HepG2 (cell line): ENCODE measurements around the gene AARSD1. TPM values are rescaled to one million over a fixed set of nuclear protein-coding genes. Genes with fewer than 3 reads are reported as not detected.

ENCODE experiments used
- ELF4 ChIP-seq: sonication (generic); formaldehyde crosslinking; IDR thresholded peaks from 2 replicates; pipeline ENCODE4 v1.5.0; 2020; ENCODE audit warnings: missing genetic modification reagents, mild to moderate bottlenecking, moderate library complexity, borderline replicate concordance
- EZH2 ChIP-seq: conservative IDR thresholded peaks from 2 replicates; pipeline ENCODE4 v1.6.1; 2012; ENCODE audit warnings: mild to moderate bottlenecking, low read depth, low read length, moderate library complexity
- KLF12 ChIP-seq: sonication (generic); formaldehyde crosslinking; IDR thresholded peaks from 2 replicates; pipeline ENCODE4 v1.4.0; 2020; ENCODE audit warnings: missing genetic modification reagents, borderline replicate concordance
- MED1 ChIP-seq: sonication (generic); formaldehyde crosslinking; IDR thresholded peaks from 2 replicates; pipeline ENCODE4 v1.4.0; 2020; ENCODE audit warnings: missing genetic modification reagents
- MEIS2 ChIP-seq: sonication (generic); formaldehyde crosslinking; IDR thresholded peaks from 2 replicates; pipeline ENCODE4 v1.9.0; 2021; ENCODE audit warnings: mild to moderate bottlenecking, missing genetic modification reagents
- NFYB ChIP-seq: sonication (generic); formaldehyde crosslinking; IDR thresholded peaks from 2 replicates; pipeline ENCODE4 v1.4.0; 2020; ENCODE audit warnings: missing genetic modification reagents
- NR1H2 ChIP-seq: sonication (generic); formaldehyde crosslinking; IDR thresholded peaks from 2 replicates; pipeline ENCODE4 v1.8.1; 2022; ENCODE audit warnings: low read depth, missing genetic modification reagents, borderline replicate concordance
- POLR2A ChIP-seq, 2 experiments: IDR thresholded peaks; 2 replicates each; pipeline ENCODE4 v1.6.1; 2011; ENCODE audit warnings: low read depth in 2 of 2, low read length in 2 of 2, mild to moderate bottlenecking in 1 of 2, moderate library complexity in 1 of 2; ENCODE audit not compliant: insufficient read depth in 1 of 2
- SIX1 ChIP-seq: sonication (generic); formaldehyde crosslinking; IDR thresholded peaks from 2 replicates; pipeline ENCODE4 v1.4.0; 2020; ENCODE audit warnings: missing genetic modification reagents, borderline replicate concordance
- SRSF9 ChIP-seq: fragments of 200-400 bp; formaldehyde crosslinking; IDR thresholded peaks from 2 replicates; pipeline ENCODE4 v1.6.1; 2018; ENCODE audit warnings: borderline replicate concordance, mild to moderate bottlenecking, low read depth, low read length; ENCODE audit not compliant: insufficient read depth, poor library complexity, severe bottlenecking
- TBX2 ChIP-seq: sonication (generic); formaldehyde crosslinking; IDR thresholded peaks from 2 replicates; pipeline ENCODE4 v1.5.0; 2020; ENCODE audit warnings: missing genetic modification reagents, mild to moderate bottlenecking, borderline replicate concordance
- YEATS4 ChIP-seq: sonication (generic); formaldehyde crosslinking; IDR thresholded peaks from 2 replicates; pipeline ENCODE4 v1.4.0; 2020; ENCODE audit warnings: missing genetic modification reagents, borderline replicate concordance
- ZBTB1 ChIP-seq: sonication (generic); formaldehyde crosslinking; IDR thresholded peaks from 2 replicates; pipeline ENCODE4 v1.4.0; 2020; ENCODE audit warnings: missing genetic modification reagents, borderline replicate concordance
- ZNF264 ChIP-seq: sonication (generic); formaldehyde crosslinking; IDR thresholded peaks from 2 replicates; pipeline ENCODE4 v1.4.0; 2020; ENCODE audit warnings: missing genetic modification reagents
- ZNF34 ChIP-seq: sonication (generic); formaldehyde crosslinking; IDR thresholded peaks from 2 replicates; pipeline ENCODE4 v1.4.0; 2020; ENCODE audit warnings: mild to moderate bottlenecking, missing genetic modification reagents, borderline replicate concordance
- ZNF652 ChIP-seq: IDR thresholded peaks from 2 replicates; pipeline ENCODE4 v1.6.1; 2016; ENCODE audit warnings: low read depth, borderline replicate concordance
- ZNF670 ChIP-seq: sonication (generic); formaldehyde crosslinking; IDR thresholded peaks from 2 replicates; pipeline ENCODE4 v1.8.0; 2022; ENCODE audit warnings: mild to moderate bottlenecking, missing genetic modification reagents, borderline replicate concordance
- ZNF766 ChIP-seq: sonication (generic); formaldehyde crosslinking; IDR thresholded peaks from 2 replicates; pipeline ENCODE4 v1.5.0; 2020; ENCODE audit warnings: missing genetic modification reagents, borderline replicate concordance
- ZNF879 ChIP-seq: sonication (generic); formaldehyde crosslinking; IDR thresholded peaks from 2 replicates; pipeline ENCODE4 v1.8.1; 2023; ENCODE audit warnings: missing genetic modification reagents
- ZSCAN31 ChIP-seq: sonication (generic); formaldehyde crosslinking; IDR thresholded peaks from 2 replicates; pipeline ENCODE4 v1.5.0; 2020; ENCODE audit warnings: low read depth, mild to moderate bottlenecking, missing genetic modification reagents
- polyA plus RNA-seq, 8 experiments: library from polyadenylated mRNA; depleted of rRNA in 3 of 8; stranded (reverse) in 7 of 8; unstranded in 1 of 8; fragments of >200 nt; fragmentation: Illumina TruSeq in 4 of 8; extraction: Trizol in 4 of 8; gene quantifications; 2 replicates each; pipeline versions ENCODE4 v1.2.1 to v1.2.3, GENCODE V29; 2011 to 2016; ENCODE audit warnings: low read depth in 4 of 8, missing spikeins in 1 of 8, mixed read lengths in 1 of 8; ENCODE audit not compliant: insufficient read depth in 1 of 8
- total RNA-seq, 5 experiments: library from RNA; depleted of rRNA; stranded (reverse); fragments of >200 nt; fragmentation: Illumina TruSeq; extraction: Trizol; gene quantifications; 2 replicates each; pipeline ENCODE4 v1.2.3, GENCODE V29; 2016; ENCODE audit warnings: low read depth in 1 of 5
- TF ChIP-seq, protein P1 (sequence below): sonication (generic); formaldehyde crosslinking; IDR thresholded peaks from 2 replicates; pipeline ENCODE4 v1.8.1; 2023; ENCODE audit warnings: mild to moderate bottlenecking, missing genetic modification reagents, borderline replicate concordance
- TF ChIP-seq, protein P2 (sequence below), 2 experiments: sonication (generic) in 1 of 2; formaldehyde crosslinking in 1 of 2; IDR thresholded peaks; 2 replicates each; pipeline versions ENCODE4 v1.4.0 to v1.6.1; 2018 to 2020; ENCODE audit warnings: missing genetic modification reagents in 2 of 2, borderline replicate concordance in 1 of 2, low read depth in 1 of 2, mild to moderate bottlenecking in 1 of 2, missing biosample characterization in 1 of 2
- TF ChIP-seq, protein P3 (sequence below): sonication (generic); formaldehyde crosslinking; conservative IDR thresholded peaks from 2 replicates; pipeline ENCODE4 v1.4.0; 2020; ENCODE audit warnings: missing genetic modification reagents
- TF ChIP-seq, protein P4 (sequence below): sonication (generic); formaldehyde crosslinking; IDR thresholded peaks from 2 replicates; pipeline ENCODE4 v1.5.1; 2020; ENCODE audit warnings: missing genetic modification reagents, mild to moderate bottlenecking, borderline replicate concordance
- TF ChIP-seq, protein P5 (sequence below): sonication (generic); formaldehyde crosslinking; conservative IDR thresholded peaks from 2 replicates; pipeline ENCODE4 v1.4.0; 2020; ENCODE audit warnings: missing genetic modification reagents

The AARSD1 gene
- total and polyA plus RNA-seq, 2 of the 13 experiments (the other 11 are each of a cell fraction or from before 2014, with no cell fraction given), result 24.7 to 29.3 TPM

DNA sequence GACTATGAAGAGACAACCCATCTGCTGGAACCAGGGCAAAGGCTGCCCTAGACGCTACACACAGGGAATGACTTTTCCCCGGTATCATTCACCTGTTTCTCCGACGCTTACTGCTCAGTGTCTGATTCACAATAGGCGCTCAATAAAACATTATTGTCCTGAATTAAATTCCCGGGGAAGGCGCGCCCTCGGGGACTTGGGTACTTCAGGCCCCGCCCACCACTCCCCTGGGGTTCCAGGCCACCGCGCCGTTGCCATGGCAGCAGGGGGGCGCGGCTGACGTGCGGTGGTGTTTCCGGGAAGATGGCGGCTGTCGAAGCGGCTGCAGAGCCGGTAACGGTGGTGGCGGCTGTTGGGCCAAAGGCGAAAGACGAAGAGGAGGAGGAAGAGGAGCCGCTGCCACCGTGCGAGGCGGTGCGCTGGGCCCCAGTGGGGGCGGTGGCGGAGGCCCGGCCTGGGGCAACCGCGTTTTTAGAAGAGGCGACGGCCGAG lies 16.1 kb upstream of the AARSD1 start, which contains the start of gene RUNDC1 (continued):
- TF ChIP-seq ZNF879 (CRISPR knock-in tag), result no peak
- TF ChIP-seq KLF12 (CRISPR knock-in tag), result no peak
- TF ChIP-seq ZBTB1, result no peak
- TF ChIP-seq ZNF670 (CRISPR knock-in tag), result no peak; the same call in 1 of the 2 replicates
- no peak for TF ChIP-seq NFYB
- TF ChIP-seq MED1 (CRISPR knock-in tag), result no peak; the same call in 1 of the 2 replicates
- TF ChIP-seq POLR2A (IDR thresholded peaks at IDR 0.05; ENCODE audit: insufficient read depth in 1 of 2, low read depth in 2 of 2, low read length in 2 of 2), result peak in 1 of 2 experiments; percentile 64; a peak in 3 of 4 replicates
- TF ChIP-seq TBX2 (CRISPR knock-in tag), result no peak
- TF ChIP-seq, protein P1, sequence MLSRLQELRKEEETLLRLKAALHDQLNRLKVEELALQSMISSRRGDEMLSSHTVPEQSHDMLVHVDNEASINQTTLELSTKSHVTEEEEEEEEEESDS (CRISPR knock-in tag), result no peak
- no peak for TF ChIP-seq SIX1
- TF ChIP-seq, protein P2, sequence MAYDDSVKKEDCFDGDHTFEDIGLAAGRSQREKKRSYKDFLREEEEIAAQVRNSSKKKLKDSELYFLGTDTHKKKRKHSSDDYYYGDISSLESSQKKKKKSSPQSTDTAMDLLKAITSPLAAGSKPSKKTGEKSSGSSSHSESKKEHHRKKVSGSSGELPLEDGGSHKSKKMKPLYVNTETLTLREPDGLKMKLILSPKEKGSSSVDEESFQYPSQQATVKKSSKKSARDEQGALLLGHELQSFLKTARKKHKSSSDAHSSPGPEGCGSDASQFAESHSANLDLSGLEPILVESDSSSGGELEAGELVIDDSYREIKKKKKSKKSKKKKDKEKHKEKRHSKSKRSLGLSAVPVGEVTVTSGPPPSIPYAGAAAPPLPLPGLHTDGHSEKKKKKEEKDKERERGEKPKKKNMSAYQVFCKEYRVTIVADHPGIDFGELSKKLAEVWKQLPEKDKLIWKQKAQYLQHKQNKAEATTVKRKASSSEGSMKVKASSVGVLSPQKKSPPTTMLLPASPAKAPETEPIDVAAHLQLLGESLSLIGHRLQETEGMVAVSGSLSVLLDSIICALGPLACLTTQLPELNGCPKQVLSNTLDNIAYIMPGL (CRISPR knock-in tag; IDR thresholded peaks at IDR 0.05; ENCODE audit: borderline replicate concordance in 1 of 2, low read depth in 1 of 2), result peak; percentile 26 to 71; a peak in 2 of 4 replicates
- TF ChIP-seq NR1H2, result no peak
- TF ChIP-seq YEATS4, result peak; percentile 85; the same call in 1 of the 2 replicates
- TF ChIP-seq MEIS2, result no peak
- TF ChIP-seq ELF4 (CRISPR knock-in tag), result no peak; the same call in 1 of the 2 replicates
- TF ChIP-seq, protein P3, sequence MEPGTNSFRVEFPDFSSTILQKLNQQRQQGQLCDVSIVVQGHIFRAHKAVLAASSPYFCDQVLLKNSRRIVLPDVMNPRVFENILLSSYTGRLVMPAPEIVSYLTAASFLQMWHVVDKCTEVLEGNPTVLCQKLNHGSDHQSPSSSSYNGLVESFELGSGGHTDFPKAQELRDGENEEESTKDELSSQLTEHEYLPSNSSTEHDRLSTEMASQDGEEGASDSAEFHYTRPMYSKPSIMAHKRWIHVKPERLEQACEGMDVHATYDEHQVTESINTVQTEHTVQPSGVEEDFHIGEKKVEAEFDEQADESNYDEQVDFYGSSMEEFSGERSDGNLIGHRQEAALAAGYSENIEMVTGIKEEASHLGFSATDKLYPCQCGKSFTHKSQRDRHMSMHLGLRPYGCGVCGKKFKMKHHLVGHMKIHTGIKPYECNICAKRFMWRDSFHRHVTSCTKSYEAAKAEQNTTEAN (CRISPR knock-in tag), result no peak
- TF ChIP-seq, protein P4, sequence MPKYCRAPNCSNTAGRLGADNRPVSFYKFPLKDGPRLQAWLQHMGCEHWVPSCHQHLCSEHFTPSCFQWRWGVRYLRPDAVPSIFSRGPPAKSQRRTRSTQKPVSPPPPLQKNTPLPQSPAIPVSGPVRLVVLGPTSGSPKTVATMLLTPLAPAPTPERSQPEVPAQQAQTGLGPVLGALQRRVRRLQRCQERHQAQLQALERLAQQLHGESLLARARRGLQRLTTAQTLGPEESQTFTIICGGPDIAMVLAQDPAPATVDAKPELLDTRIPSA (CRISPR knock-in tag), result no peak
- no peak; the same call in 1 of the 2 replicates for TF ChIP-seq ZSCAN31 (CRISPR knock-in tag)
- TF ChIP-seq SRSF9, result no peak
- no peak for TF ChIP-seq ZNF652 (CRISPR knock-in tag)
- peak; percentile 38; the same call in 1 of the 2 replicates for TF ChIP-seq ZNF34 (CRISPR knock-in tag)
- no peak for TF ChIP-seq EZH2
- TF ChIP-seq, protein P5, sequence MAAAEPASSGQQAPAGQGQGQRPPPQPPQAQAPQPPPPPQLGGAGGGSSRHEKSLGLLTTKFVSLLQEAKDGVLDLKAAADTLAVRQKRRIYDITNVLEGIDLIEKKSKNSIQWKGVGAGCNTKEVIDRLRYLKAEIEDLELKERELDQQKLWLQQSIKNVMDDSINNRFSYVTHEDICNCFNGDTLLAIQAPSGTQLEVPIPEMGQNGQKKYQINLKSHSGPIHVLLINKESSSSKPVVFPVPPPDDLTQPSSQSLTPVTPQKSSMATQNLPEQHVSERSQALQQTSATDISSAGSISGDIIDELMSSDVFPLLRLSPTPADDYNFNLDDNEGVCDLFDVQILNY (CRISPR knock-in tag), result no peak
- TF ChIP-seq ZNF766 (CRISPR knock-in tag), result no peak; the same call in 1 of the 2 replicates
- TF ChIP-seq ZNF264, result no peak
